Measurements from ENCODE around the gene ESPNL. TPM values are rescaled to one million over a fixed set of nuclear protein-coding genes. Genes with fewer than 3 reads are reported as not detected.
"Not testable (repeated sequence)": the region's sequence is repeated elsewhere in the genome, so short reads cannot be mapped to it uniquely, and the experiment has no call there.

Gene ESPNL
- total RNA-seq (2014; rRNA removed; shearing (Covaris generic)), result 0.29 TPM in 1 of 2 replicates, not detected in the other

GRCh38 chr2:238100049-238100820 is at the start of gene ESPNL:
Gene ESPNL, plus strand, starts transcription at chr2:238100340. Its CDS starts 80 bp downstream, at chr2:238100420.
- peak; percentile 26 for DNase-seq (ENCODE audit: low spot score)

GRCh38 chr2:238053191-238053776 is 46.9 kb upstream of the ESPNL start:
- DNase-seq (ENCODE audit: low spot score), result peak; percentile 26

- DNase-seq (ENCODE audit: low spot score), result no peak
These were observed 44.3 kb upstream of the ESPNL start for GRCh38 chr2:238055841-238056240.

GRCh38 chr2:238057696-238058575 is 42.2 kb upstream of the ESPNL start:
- not testable (repeated sequence) for DNase-seq (ENCODE audit: low spot score)

- DNase-seq (ENCODE audit: low spot score), result no peak
These were observed 40.6 kb upstream of the ESPNL start for GRCh38 chr2:238059505-238059904.

GRCh38 chr2:238060096-238060541 is 40.0 kb upstream of the ESPNL start:
- peak; percentile 28 for DNase-seq (ENCODE audit: low spot score)

- peak; percentile 95 for DNase-seq (ENCODE audit: low spot score)
These were observed 39.4 kb upstream of the ESPNL start, which contains the start of gene SCLY for GRCh38 chr2:238060542-238061314. Gene SCLY, plus strand, starts transcription at chr2:238061001. Its CDS starts 54 bp downstream, at chr2:238061055.

GRCh38 chr2:238061315-238062202 is 38.6 kb upstream of the ESPNL start:
- DNase-seq (ENCODE audit: low spot score), result peak; percentile 42

GRCh38 chr2:238063414-238064189 is 36.5 kb upstream of the ESPNL start:
- DNase-seq (ENCODE audit: low spot score), result no peak

- DNase-seq (ENCODE audit: low spot score), result no peak
These were observed 35.8 kb upstream of the ESPNL start for GRCh38 chr2:238064376-238064775.

GRCh38 chr2:238065071-238065846 is 34.9 kb upstream of the ESPNL start:
- DNase-seq (ENCODE audit: low spot score), result no peak

- no peak for DNase-seq (ENCODE audit: low spot score)
These were observed 33.9 kb upstream of the ESPNL start for GRCh38 chr2:238066218-238066617.

GRCh38 chr2:238066718-238067117 is 33.4 kb upstream of the ESPNL start:
- DNase-seq (ENCODE audit: low spot score), result not testable (repeated sequence)

GRCh38 chr2:238067939-238068338 is 32.2 kb upstream of the ESPNL start:
- no peak for DNase-seq (ENCODE audit: low spot score)

- DNase-seq (ENCODE audit: low spot score), result no peak
These were observed 31.0 kb upstream of the ESPNL start for GRCh38 chr2:238069021-238069709.

GRCh38 chr2:238069877-238070276 is 30.3 kb upstream of the ESPNL start:
- no peak for DNase-seq (ENCODE audit: low spot score)

- DNase-seq (ENCODE audit: low spot score), result no peak
These were observed 24.7 kb upstream of the ESPNL start for GRCh38 chr2:238075397-238075796.

- DNase-seq (ENCODE audit: low spot score), result no peak
These were observed 22.8 kb upstream of the ESPNL start for GRCh38 chr2:238077292-238077691.
